Activated CD8-positive, alpha-beta memory T cell treated with anti-CD3 and anti-CD28 coated beads for 36 hours (primary cell): ENCODE results near the gene SOCS7. TPM values are rescaled to one million over a fixed set of nuclear protein-coding genes. Genes with fewer than 3 reads are reported as not detected.

Experiments used
- CTCF ChIA-PET: fragments of 350-600 bp; sonication (Branson Sonifier 250); formaldehyde crosslinking; loops from one replicate; lab custom pipeline; 2021; ENCODE audit warnings: antibody characterized with exemption; lab: Charles Lee
- POLR2A ChIA-PET: fragments of 350-600 bp; sonication (Branson Sonifier 250); formaldehyde crosslinking; loops from one replicate; lab custom pipeline; 2021; ENCODE audit warnings: antibody characterized with exemption; lab: Charles Lee
- total RNA-seq, 2 experiments: library from RNA; stranded (reverse); gene quantifications; one replicate each; pipeline ENCODE4 v1.2.3, GENCODE V29; 2021

SOCS7 gene
- 10 to 100 TPM; 19.9 to 23.4 TPM for total RNA-seq

GRCh38 chr17:38351412-38352222 lies at the start of gene SOCS7:
Gene SOCS7 (plus strand): TSS chr17:38351844. CDS start chr17:38352053, 209 bp downstream.
- ChIA-PET CTCF (interaction anchor here (0.6 to 3.4 kb wide), 5 partner anchors 12 to 196 kb away, joined by 3 to 17 read pairs (median 4); no protein-coding TSS in a partner anchor), POLR2A (interaction anchor here (0.6 kb wide), 1 partner anchor 203 kb away, joined by 3 read pairs; no protein-coding TSS in a partner anchor)

- ChIA-PET CTCF (no interaction called here), POLR2A (no interaction called here)
Measured at GRCh38 chr17:38315497-38315896, 36.1 kb upstream of the SOCS7 start.

- CTCF ChIA-PET, result interaction anchor here (0.7 kb wide), 1 partner anchor 347 kb away, joined by 3 read pairs; no protein-coding TSS in a partner anchor
Measured at GRCh38 chr17:38317081-38317480, 34.6 kb upstream of the SOCS7 start.

GRCh38 chr17:38320482-38320881 lies 31.2 kb upstream of the SOCS7 start:
- CTCF ChIA-PET, result no interaction called here
- POLR2A ChIA-PET, result no interaction called here

More at GRCh38 chr17:38317081-38317480, 34.6 kb upstream of the SOCS7 start:
- POLR2A ChIA-PET, result interaction anchor here (0.6 kb wide), 1 partner anchor 707 kb away, joined by 11 read pairs; no protein-coding TSS in a partner anchor

GRCh38 chr17:38322156-38322779 lies 29.4 kb upstream of the SOCS7 start:
- POLR2A ChIA-PET, result interaction anchor here (0.5 to 0.6 kb wide), 2 partner anchors 13 to 94 kb away, joined by 3 read pairs; no protein-coding TSS in a partner anchor
- CTCF ChIA-PET, result interaction anchor here (0.5 to 1.2 kb wide), 5 partner anchors 8 to 27 kb away, joined by 3 to 5 read pairs (median 3); no protein-coding TSS in a partner anchor

- POLR2A ChIA-PET, result interaction anchor here (0.5 kb wide), 1 partner anchor 93 kb away, joined by 3 read pairs; no protein-coding TSS in a partner anchor
- CTCF ChIA-PET, result no interaction called here
Measured at GRCh38 chr17:38322897-38323296, 28.7 kb upstream of the SOCS7 start.

- ChIA-PET CTCF (no interaction called here), POLR2A (interaction anchor here (0.6 to 0.7 kb wide), 2 partner anchors 127 to 714 kb away, joined by 4 read pairs; no protein-coding TSS in a partner anchor)
Measured at GRCh38 chr17:38324141-38324697, 27.4 kb upstream of the SOCS7 start.

GRCh38 chr17:38324772-38325171 lies 26.9 kb upstream of the SOCS7 start:
- ChIA-PET POLR2A (interaction anchor here (0.6 kb wide), 1 partner anchor 126 kb away, joined by 4 read pairs; no protein-coding TSS in a partner anchor), CTCF (interaction anchor here (2.2 kb wide), 1 partner anchor 24 kb away, joined by 7 read pairs; no protein-coding TSS in a partner anchor)

GRCh38 chr17:38325221-38325851 lies 26.3 kb upstream of the SOCS7 start:
- ChIA-PET POLR2A (no interaction called here), CTCF (interaction anchor here (2.2 kb wide), 1 partner anchor 24 kb away, joined by 7 read pairs; no protein-coding TSS in a partner anchor)

GRCh38 chr17:38326996-38327792 lies 24.4 kb upstream of the SOCS7 start:
- ChIA-PET CTCF (interaction anchor here (2.2 kb wide), 1 partner anchor 22 kb away, joined by 7 read pairs; no protein-coding TSS in a partner anchor), POLR2A (no interaction called here)

GRCh38 chr17:38327936-38328335 lies 23.7 kb upstream of the SOCS7 start:
- POLR2A ChIA-PET, result interaction anchor here (0.5 kb wide), 1 partner anchor 57 kb away, joined by 6 read pairs; no protein-coding TSS in a partner anchor
- CTCF ChIA-PET, result no interaction called here

- ChIA-PET CTCF (interaction anchor here (1.4 kb wide), 1 partner anchor 86 kb away, joined by 3 read pairs; no protein-coding TSS in a partner anchor), POLR2A (no interaction called here)
Measured at GRCh38 chr17:38328620-38329019, 23.0 kb upstream of the SOCS7 start.

GRCh38 chr17:38329284-38329683 lies 22.4 kb upstream of the SOCS7 start:
- CTCF ChIA-PET, result interaction anchor here (1.4 kb wide), 1 partner anchor 85 kb away, joined by 3 read pairs; no protein-coding TSS in a partner anchor
- POLR2A ChIA-PET, result no interaction called here

- CTCF ChIA-PET, result interaction anchor here (0.6 to 1.4 kb wide), 3 partner anchors 8 to 584 kb away, joined by 3 read pairs; no protein-coding TSS in a partner anchor
- POLR2A ChIA-PET, result no interaction called here
Measured at GRCh38 chr17:38329808-38330730, 21.6 kb upstream of the SOCS7 start.

- ChIA-PET POLR2A (no interaction called here), CTCF (interaction anchor here (0.6 to 1.1 kb wide), 2 partner anchors 9 to 583 kb away, joined by 3 read pairs; no protein-coding TSS in a partner anchor)
Measured at GRCh38 chr17:38330941-38331411, 20.7 kb upstream of the SOCS7 start.

GRCh38 chr17:38332735-38333134 lies 18.9 kb upstream of the SOCS7 start:
- POLR2A ChIA-PET, result no interaction called here
- CTCF ChIA-PET, result interaction anchor here (1.5 kb wide), 2 partner anchors 11 to 79 kb away, joined by 3 read pairs; no protein-coding TSS in a partner anchor
